Midbrain (tissue), 1 donor: ENCODE results near the gene KRTAP12-4.
"Not testable (repeated sequence)": the region's sequence is repeated elsewhere in the genome, so short reads cannot be mapped to it uniquely, and the experiment has no call there.

Experiments
- DNase-seq: peaks from one replicate; lab custom pipeline; 2025; lab: John Stamatoyannopoulos, UW

The KRTAP12-4 gene

GRCh38 chr21:44610157-44610843 lies 44.2 kb downstream of the KRTAP12-4 start:
- DNase-seq, result not testable (repeated sequence)

DNA sequence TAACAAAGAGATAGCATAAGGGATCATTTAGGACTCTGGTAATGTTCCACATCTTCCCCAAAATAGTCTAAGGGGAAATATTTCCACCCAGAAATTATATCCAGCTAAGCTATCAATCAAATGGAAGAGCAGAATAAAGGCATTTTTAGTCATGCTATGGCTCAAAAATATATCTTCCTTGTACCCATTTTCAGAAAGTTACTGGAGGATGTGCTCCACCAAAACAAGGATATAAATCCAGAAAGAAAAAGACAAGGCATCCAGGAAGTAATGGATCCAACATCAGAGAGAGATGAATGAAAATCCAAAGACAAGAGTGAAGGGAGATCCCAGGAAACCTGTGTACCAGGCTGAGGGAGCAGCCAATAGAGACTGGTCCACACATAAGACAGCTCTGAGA lies 45.3 kb downstream of the KRTAP12-4 start:
- no peak for DNase-seq

DNA sequence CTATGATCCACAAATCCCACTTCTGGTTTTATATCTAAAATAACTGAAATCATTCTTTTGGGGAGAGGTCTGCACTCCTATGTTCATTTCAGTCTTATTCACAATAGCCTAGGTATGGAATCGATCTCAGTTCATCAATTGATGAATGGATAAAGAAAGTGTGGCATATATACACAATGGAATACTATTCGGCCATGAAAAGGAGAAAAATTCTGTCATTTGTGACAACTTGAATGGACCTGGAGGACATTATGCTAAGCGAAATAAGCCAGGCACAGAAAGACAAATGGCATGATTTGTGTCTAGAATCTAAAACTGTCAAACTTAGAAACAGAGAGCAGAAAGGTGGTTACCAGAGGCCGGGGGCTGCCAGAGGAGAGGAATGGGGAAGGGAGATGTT lies 48.0 kb downstream of the KRTAP12-4 start:
- DNase-seq, result no peak
